ENCODE data around the gene APOC3. TPM values are rescaled to one million over a fixed set of nuclear protein-coding genes. Genes with fewer than 3 reads are reported as not detected.

The APOC3 gene
- total and polyA plus RNA-seq, 10 of the 15 experiments (the other 5 are each of a cell fraction or from before 2014, with no cell fraction given): 1.9 TPM; not detected in 9

DNA sequence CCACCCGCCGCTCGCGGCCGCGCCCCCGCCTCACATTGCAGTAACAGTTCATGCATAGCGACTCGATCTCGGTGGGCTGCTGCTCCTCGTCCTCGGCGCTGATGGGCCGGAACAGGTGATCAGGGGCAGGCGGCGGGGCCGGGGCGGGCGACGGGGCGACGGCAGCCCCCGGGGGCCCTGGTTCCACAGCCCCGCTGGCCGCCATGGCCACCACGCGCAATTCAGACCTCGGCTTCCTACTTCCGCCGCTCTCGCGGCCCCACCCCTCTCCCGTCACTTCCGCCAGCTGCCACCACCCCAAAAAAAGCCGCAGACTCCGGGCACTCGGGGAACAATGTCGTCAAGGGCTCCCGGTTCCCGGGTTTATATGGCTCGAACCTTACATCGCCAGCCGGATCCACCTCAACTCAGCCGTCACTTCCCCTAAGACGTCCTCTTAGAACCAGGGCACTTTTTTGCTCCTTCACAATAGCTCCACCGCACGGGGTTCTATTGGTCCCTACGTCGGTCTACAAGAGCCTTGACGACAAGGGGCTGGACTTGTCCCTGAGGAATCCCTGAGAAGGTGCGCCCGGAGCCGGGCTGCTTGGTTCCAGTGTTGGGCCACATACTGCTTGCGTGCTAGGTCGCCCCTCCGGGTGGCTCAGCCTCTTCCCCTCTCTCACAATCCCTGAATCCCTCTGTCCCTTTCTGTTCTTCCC, 41.8 kb upstream of the APOC3 start, which contains the start of gene ZPR1 (continued):
- TF ChIP-seq NFXL1 (IDR thresholded peaks at IDR 0.05; ENCODE audit: borderline replicate concordance): no peak
- TF ChIP-seq TCF3 (IDR thresholded peaks at IDR 0.05; ENCODE audit: borderline replicate concordance, insufficient read depth, low read depth, low read length): peak; percentile 58; the same call in 1 of the 2 replicates
- TF ChIP-seq FOS (IDR thresholded peaks at IDR 0.05; ENCODE audit: borderline replicate concordance, extremely low read depth, insufficient read length): no peak
- TF ChIP-seq ATF7 (IDR thresholded peaks at IDR 0.05; ENCODE audit: low read depth): peak; percentile 61
- TF ChIP-seq, protein P1, sequence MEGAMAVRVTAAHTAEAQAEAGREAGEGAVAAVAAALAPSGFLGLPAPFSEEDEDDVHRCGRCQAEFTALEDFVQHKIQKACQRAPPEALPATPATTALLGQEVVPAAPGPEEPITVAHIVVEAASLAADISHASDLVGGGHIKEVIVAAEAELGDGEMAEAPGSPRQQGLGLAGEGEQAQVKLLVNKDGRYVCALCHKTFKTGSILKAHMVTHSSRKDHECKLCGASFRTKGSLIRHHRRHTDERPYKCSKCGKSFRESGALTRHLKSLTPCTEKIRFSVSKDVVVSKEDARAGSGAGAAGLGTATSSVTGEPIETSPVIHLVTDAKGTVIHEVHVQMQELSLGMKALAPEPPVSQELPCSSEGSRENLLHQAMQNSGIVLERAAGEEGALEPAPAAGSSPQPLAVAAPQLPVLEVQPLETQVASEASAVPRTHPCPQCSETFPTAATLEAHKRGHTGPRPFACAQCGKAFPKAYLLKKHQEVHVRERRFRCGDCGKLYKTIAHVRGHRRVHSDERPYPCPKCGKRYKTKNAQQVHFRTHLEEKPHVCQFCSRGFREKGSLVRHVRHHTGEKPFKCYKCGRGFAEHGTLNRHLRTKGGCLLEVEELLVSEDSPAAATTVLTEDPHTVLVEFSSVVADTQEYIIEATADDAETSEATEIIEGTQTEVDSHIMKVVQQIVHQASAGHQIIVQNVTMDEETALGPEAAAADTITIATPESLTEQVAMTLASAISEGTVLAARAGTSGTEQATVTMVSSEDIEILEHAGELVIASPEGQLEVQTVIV (IDR thresholded peaks at IDR 0.05; ENCODE audit: borderline replicate concordance, partially characterized antibody): peak; percentile 58
- TF ChIP-seq, protein P2, sequence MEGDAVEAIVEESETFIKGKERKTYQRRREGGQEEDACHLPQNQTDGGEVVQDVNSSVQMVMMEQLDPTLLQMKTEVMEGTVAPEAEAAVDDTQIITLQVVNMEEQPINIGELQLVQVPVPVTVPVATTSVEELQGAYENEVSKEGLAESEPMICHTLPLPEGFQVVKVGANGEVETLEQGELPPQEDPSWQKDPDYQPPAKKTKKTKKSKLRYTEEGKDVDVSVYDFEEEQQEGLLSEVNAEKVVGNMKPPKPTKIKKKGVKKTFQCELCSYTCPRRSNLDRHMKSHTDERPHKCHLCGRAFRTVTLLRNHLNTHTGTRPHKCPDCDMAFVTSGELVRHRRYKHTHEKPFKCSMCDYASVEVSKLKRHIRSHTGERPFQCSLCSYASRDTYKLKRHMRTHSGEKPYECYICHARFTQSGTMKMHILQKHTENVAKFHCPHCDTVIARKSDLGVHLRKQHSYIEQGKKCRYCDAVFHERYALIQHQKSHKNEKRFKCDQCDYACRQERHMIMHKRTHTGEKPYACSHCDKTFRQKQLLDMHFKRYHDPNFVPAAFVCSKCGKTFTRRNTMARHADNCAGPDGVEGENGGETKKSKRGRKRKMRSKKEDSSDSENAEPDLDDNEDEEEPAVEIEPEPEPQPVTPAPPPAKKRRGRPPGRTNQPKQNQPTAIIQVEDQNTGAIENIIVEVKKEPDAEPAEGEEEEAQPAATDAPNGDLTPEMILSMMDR (IDR thresholded peaks at IDR 0.05 in 2 of 3, conservative IDR thresholded peaks at IDR 0.05 in 1 of 3; ENCODE audit: control insufficient read depth in 2 of 3, extremely low read depth in 1 of 3, insufficient read depth in 1 of 3, low read depth in 3 of 3, low read length in 3 of 3): no peak
- TF ChIP-seq IRF4 (IDR thresholded peaks at IDR 0.05; ENCODE audit: low read depth, low read length): no peak
- peak; percentile 96 for TF ChIP-seq MXI1 (IDR thresholded peaks at IDR 0.05; ENCODE audit: low read depth, low read length)
- TF ChIP-seq IKZF2 (IDR thresholded peaks at IDR 0.05): peak; percentile 34 to 39; a peak in 2 of 4 replicates
- peak; percentile 59; the same call in 1 of the 2 replicates for TF ChIP-seq CBFB (IDR thresholded peaks at IDR 0.05; ENCODE audit: low read depth)
- TF ChIP-seq, protein P3, sequence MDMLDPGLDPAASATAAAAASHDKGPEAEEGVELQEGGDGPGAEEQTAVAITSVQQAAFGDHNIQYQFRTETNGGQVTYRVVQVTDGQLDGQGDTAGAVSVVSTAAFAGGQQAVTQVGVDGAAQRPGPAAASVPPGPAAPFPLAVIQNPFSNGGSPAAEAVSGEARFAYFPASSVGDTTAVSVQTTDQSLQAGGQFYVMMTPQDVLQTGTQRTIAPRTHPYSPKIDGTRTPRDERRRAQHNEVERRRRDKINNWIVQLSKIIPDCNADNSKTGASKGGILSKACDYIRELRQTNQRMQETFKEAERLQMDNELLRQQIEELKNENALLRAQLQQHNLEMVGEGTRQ (IDR thresholded peaks at IDR 0.05; ENCODE audit: borderline replicate concordance, low read depth, low read length): no peak
- TF ChIP-seq ZNF622 (IDR thresholded peaks at IDR 0.05): no peak
- peak; percentile 95 for TF ChIP-seq YY1 (IDR thresholded peaks at IDR 0.05; ENCODE audit: low read depth, low read length)
- TF ChIP-seq NRF1 (conservative IDR thresholded peaks at IDR 0.05; ENCODE audit: low read depth, low read length): no peak
- TF ChIP-seq NFIC (IDR thresholded peaks at IDR 0.05; ENCODE audit: low read depth, low read length): no peak
- TF ChIP-seq, protein P4, sequence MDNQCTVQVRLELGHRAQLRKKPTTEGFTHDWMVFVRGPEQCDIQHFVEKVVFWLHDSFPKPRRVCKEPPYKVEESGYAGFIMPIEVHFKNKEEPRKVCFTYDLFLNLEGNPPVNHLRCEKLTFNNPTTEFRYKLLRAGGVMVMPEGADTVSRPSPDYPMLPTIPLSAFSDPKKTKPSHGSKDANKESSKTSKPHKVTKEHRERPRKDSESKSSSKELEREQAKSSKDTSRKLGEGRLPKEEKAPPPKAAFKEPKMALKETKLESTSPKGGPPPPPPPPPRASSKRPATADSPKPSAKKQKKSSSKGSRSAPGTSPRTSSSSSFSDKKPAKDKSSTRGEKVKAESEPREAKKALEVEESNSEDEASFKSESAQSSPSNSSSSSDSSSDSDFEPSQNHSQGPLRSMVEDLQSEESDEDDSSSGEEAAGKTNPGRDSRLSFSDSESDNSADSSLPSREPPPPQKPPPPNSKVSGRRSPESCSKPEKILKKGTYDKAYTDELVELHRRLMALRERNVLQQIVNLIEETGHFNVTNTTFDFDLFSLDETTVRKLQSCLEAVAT (IDR thresholded peaks at IDR 0.05): peak; percentile 61; the same call in 1 of the 2 replicates
- TF ChIP-seq SRF (IDR thresholded peaks at IDR 0.05; ENCODE audit: low read depth in 2 of 2, low read length in 2 of 2): peak in 1 of 2 experiments; percentile 14; a peak in 1 of 4 replicates
- peak; percentile 52; the same call in 1 of the 2 replicates for TF ChIP-seq HCFC1 (IDR thresholded peaks at IDR 0.05; ENCODE audit: low read length)
- TF ChIP-seq TCF12 (IDR thresholded peaks at IDR 0.05; ENCODE audit: low read depth, low read length): peak; percentile 76; the same call in 1 of the 2 replicates
- TF ChIP-seq, protein P5, sequence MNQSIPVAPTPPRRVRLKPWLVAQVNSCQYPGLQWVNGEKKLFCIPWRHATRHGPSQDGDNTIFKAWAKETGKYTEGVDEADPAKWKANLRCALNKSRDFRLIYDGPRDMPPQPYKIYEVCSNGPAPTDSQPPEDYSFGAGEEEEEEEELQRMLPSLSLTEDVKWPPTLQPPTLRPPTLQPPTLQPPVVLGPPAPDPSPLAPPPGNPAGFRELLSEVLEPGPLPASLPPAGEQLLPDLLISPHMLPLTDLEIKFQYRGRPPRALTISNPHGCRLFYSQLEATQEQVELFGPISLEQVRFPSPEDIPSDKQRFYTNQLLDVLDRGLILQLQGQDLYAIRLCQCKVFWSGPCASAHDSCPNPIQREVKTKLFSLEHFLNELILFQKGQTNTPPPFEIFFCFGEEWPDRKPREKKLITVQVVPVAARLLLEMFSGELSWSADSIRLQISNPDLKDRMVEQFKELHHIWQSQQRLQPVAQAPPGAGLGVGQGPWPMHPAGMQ (IDR thresholded peaks at IDR 0.05; ENCODE audit: borderline replicate concordance): no peak
